ENCODE measurements around the gene SEMA3A. TPM values are rescaled to one million over a fixed set of nuclear protein-coding genes. Genes with fewer than 3 reads are reported as not detected.

SEMA3A gene
- total and polyA plus RNA-seq, 2 donors (not counting 1 experiment from before 2014, with no cell fraction given): 45.2 to 60.8 TPM

DNA sequence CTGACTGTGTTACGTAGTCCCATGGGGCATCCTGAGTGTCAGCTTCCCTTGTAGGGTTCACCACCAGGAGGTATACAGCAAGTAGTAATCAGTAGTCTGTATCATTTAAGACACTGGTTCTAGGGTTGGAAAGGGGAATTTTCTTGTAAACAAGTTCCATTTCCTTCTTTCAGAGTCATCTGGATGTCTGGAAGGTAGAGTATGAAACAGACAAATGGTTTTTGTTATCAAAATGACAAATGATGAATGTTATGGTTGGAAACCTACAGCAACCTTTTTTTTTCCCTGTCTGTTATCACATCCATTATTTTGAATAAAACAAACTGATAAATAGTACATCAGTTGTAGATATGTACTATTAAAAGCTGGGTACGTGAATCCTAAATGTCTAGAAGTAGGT, 19.1 kb downstream of the SEMA3A start:
- Histone ChIP-seq H3K4me3 (replicated peaks in 1 of 4; ENCODE audit: control extremely low read depth in 1 of 4, insufficient read depth in 1 of 4, low read depth in 3 of 4, low read length in 4 of 4) (no peak overlapping the region), H3K79me2 (ENCODE audit: control insufficient read depth, insufficient read depth, low read length) (peaks cover 67% of the 10 kb centered on the region), H3K4me1 (ENCODE audit: control insufficient read depth, extremely low read depth, insufficient read depth, low read length) (no peaks in the 10 kb centered on the region), H2AFZ (ENCODE audit: low read length) (no peak overlapping the region), H3K4me2 (ENCODE audit: extremely low read depth, insufficient read depth, low read length) (no peak overlapping the region), H3K9ac (ENCODE audit: insufficient read depth, low read length) (no peak overlapping the region), H3K9me3 (ENCODE audit: control insufficient read depth, insufficient read depth, low read depth, low read length) (no peaks in the 10 kb centered on the region), H3K27ac (ENCODE audit: insufficient read depth, low read length) (no peak overlapping the region), H4K20me1 (ENCODE audit: control insufficient read depth, extremely low read depth, insufficient read depth, low read length) (no peaks in the 10 kb centered on the region), H3K27me3 (ENCODE audit: control insufficient read depth, insufficient read depth, low read length) (no peaks in the 10 kb centered on the region), H3K36me3 (ENCODE audit: control insufficient read depth, insufficient read depth, low read length) (peaks cover 4% of the 10 kb centered on the region)
- peak in 1 of 2 donors; percentile 59 for DNase-seq (ENCODE audit: low read depth in 2 of 2)
- TF ChIP-seq CTCF (conservative IDR thresholded peaks at IDR 0.05 in 1 of 2, IDR thresholded peaks at IDR 0.05 in 1 of 2; ENCODE audit: low read depth in 1 of 2, low read length in 2 of 2): no peak
- TF ChIP-seq EZH2 (IDR thresholded peaks at IDR 0.05; ENCODE audit: low read length, missing control alignments): no peak

GRCh38 chr7:84170646-84171045, 23.9 kb downstream of the SEMA3A start:
- TF ChIP-seq EZH2 (IDR thresholded peaks at IDR 0.05; ENCODE audit: low read length, missing control alignments) (no peak), CTCF (conservative IDR thresholded peaks at IDR 0.05 in 1 of 2, IDR thresholded peaks at IDR 0.05 in 1 of 2; ENCODE audit: low read depth in 1 of 2, low read length in 2 of 2) (no peak)
- H3K4me3 ChIP-seq (replicated peaks in 1 of 4; ENCODE audit: control extremely low read depth in 1 of 4, insufficient read depth in 1 of 4, low read depth in 3 of 4, low read length in 4 of 4): no peak overlapping the region

GRCh38 chr7:84162584-84162983, 32.0 kb downstream of the SEMA3A start:
- H4K20me1 ChIP-seq (ENCODE audit: control insufficient read depth, extremely low read depth, insufficient read depth, low read length): no peaks in the 10 kb centered on the region
- H3K36me3 ChIP-seq (ENCODE audit: control insufficient read depth, insufficient read depth, low read length): no peaks in the 10 kb centered on the region
- DNase-seq (ENCODE audit: low read depth in 2 of 2): no peak
- H3K79me2 ChIP-seq (ENCODE audit: control insufficient read depth, insufficient read depth, low read length): peaks cover 46% of the 10 kb centered on the region
- H3K9me3 ChIP-seq (ENCODE audit: control insufficient read depth, insufficient read depth, low read depth, low read length): no peaks in the 10 kb centered on the region
- H2AFZ ChIP-seq (ENCODE audit: low read length): no peak overlapping the region
- H3K9ac ChIP-seq (ENCODE audit: insufficient read depth, low read length): no peak overlapping the region
- H3K4me3 ChIP-seq (replicated peaks in 1 of 4; ENCODE audit: control extremely low read depth in 1 of 4, insufficient read depth in 1 of 4, low read depth in 3 of 4, low read length in 4 of 4): no peak overlapping the region
- no peak overlapping the region for H3K27ac ChIP-seq (ENCODE audit: insufficient read depth, low read length)
- H3K27me3 ChIP-seq (ENCODE audit: control insufficient read depth, insufficient read depth, low read length): no peaks in the 10 kb centered on the region
- TF ChIP-seq EZH2 (IDR thresholded peaks at IDR 0.05; ENCODE audit: low read length, missing control alignments): no peak
- no peak for TF ChIP-seq CTCF (conservative IDR thresholded peaks at IDR 0.05 in 1 of 2, IDR thresholded peaks at IDR 0.05 in 1 of 2; ENCODE audit: low read depth in 1 of 2, low read length in 2 of 2)
- no peaks in the 10 kb centered on the region for H3K4me1 ChIP-seq (ENCODE audit: control insufficient read depth, extremely low read depth, insufficient read depth, low read length)
- H3K4me2 ChIP-seq (ENCODE audit: extremely low read depth, insufficient read depth, low read length): no peak overlapping the region

More at GRCh38 chr7:84170646-84171045, 23.9 kb downstream of the SEMA3A start:
- no peaks in the 10 kb centered on the region for H3K4me1 ChIP-seq (ENCODE audit: control insufficient read depth, extremely low read depth, insufficient read depth, low read length)
- no peak overlapping the region for H3K4me2 ChIP-seq (ENCODE audit: extremely low read depth, insufficient read depth, low read length)
- DNase-seq (ENCODE audit: low read depth in 2 of 2): no peak
- no peak overlapping the region for H2AFZ ChIP-seq (ENCODE audit: low read length)
- H3K27ac ChIP-seq (ENCODE audit: insufficient read depth, low read length): no peak overlapping the region
- H3K9me3 ChIP-seq (ENCODE audit: control insufficient read depth, insufficient read depth, low read depth, low read length): no peaks in the 10 kb centered on the region
- no peaks in the 10 kb centered on the region for H4K20me1 ChIP-seq (ENCODE audit: control insufficient read depth, extremely low read depth, insufficient read depth, low read length)
- H3K27me3 ChIP-seq (ENCODE audit: control insufficient read depth, insufficient read depth, low read length): no peaks in the 10 kb centered on the region
- H3K79me2 ChIP-seq (ENCODE audit: control insufficient read depth, insufficient read depth, low read length): peaks cover 42% of the 10 kb centered on the region
- no peak overlapping the region for H3K9ac ChIP-seq (ENCODE audit: insufficient read depth, low read length)
- peaks cover 4% of the 10 kb centered on the region for H3K36me3 ChIP-seq (ENCODE audit: control insufficient read depth, insufficient read depth, low read length)
